HFFc6 (cell line): Measurements from ENCODE around the gene SERPINA3. TPM values are rescaled to one million over a fixed set of nuclear protein-coding genes. Genes with fewer than 3 reads are reported as not detected.
"Not testable (repeated sequence)": the region's sequence is repeated elsewhere in the genome, so short reads cannot be mapped to it uniquely, and the experiment has no call there.

ENCODE experiments used
- DNase-seq: peaks from one replicate; pipeline ENCODE4 v3.0.0-alpha.2; 2018
- H3K27ac Mint-ChIP-seq: 2 replicates; pipeline ENCODE4 v1.8.0; 2020; ENCODE audit warnings: mild to moderate bottlenecking, mixed read lengths
- H3K27me3 Mint-ChIP-seq: 2 replicates; pipeline ENCODE4 v1.8.0; 2021; ENCODE audit warnings: mild to moderate bottlenecking, moderate library complexity, mixed read lengths; ENCODE audit not compliant: insufficient read depth
- H3K36me3 Mint-ChIP-seq: 2 replicates; pipeline ENCODE4 v1.8.0; 2021; ENCODE audit warnings: low read depth, mixed read lengths
- H3K4me1 Mint-ChIP-seq: 2 replicates; pipeline ENCODE4 v1.8.0; 2020; ENCODE audit warnings: low read depth, mixed read lengths
- H3K4me3 Mint-ChIP-seq: 2 replicates; pipeline ENCODE4 v1.8.0; 2020; ENCODE audit warnings: mild to moderate bottlenecking, moderate library complexity, mixed read lengths
- H3K9me3 Mint-ChIP-seq: 2 replicates; pipeline ENCODE4 v1.8.0; 2020; ENCODE audit warnings: mild to moderate bottlenecking, mixed read lengths
- CTCF ChIP-seq: fragments of 200-600 bp; sonication (generic); IDR thresholded peaks from 2 replicates; pipeline ENCODE4 v1.5.0; 2021; ENCODE audit warnings: antibody characterized with exemption, mild to moderate bottlenecking
- total RNA-seq, 6 experiments: library from RNA; stranded (reverse); fragmentation: NEBNext Ultra II Directional; extraction: Animal tissue kit (Norgen Biotek cat#: 25700); gene quantifications; 2 replicates in 1 of 6; 3 replicates in 5 of 6; pipeline ENCODE4 v1.2.3, GENCODE V29; 2021

SERPINA3 gene
- total RNA-seq, 6 experiments from 2014 or later, result not detected

DNA sequence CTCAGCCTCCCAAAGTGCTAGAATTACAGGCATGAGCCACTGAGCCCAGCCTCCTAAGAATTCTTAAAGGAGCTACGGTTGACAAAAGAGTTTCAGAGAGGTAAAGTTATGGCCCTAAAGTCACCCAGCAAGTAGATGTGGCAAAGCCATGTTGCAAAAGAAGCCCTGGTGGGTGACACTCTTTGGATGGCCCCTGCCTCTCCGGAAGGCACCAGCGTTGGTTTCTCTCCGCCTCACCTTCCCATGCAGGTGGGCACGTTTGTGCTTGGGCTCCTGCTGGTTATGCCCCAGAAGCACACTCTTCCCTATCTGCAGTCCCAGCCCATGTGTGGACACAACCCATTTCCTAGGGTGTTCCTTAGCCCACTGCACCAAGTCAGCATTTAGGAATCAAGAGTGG, 9.5 kb upstream of the SERPINA3 start:
- H3K27me3 Mint-ChIP-seq, result peaks cover 2% of the 10 kb centered on the region
- no peaks in the 10 kb centered on the region for H3K4me1 Mint-ChIP-seq
- peaks cover 48% of the 10 kb centered on the region for H3K9me3 Mint-ChIP-seq
- no peaks in the 10 kb centered on the region for H3K36me3 Mint-ChIP-seq
- DNase-seq, result no peak
- H3K27ac Mint-ChIP-seq, result no peak overlapping the region
- TF ChIP-seq CTCF, result no peak
- H3K4me3 Mint-ChIP-seq, result no peak overlapping the region

- DNase-seq, result no peak
- no peaks in the 10 kb centered on the region; the same call in 1 of the 2 replicates for H3K27me3 Mint-ChIP-seq
- H3K36me3 Mint-ChIP-seq, result no peaks in the 10 kb centered on the region
- TF ChIP-seq CTCF, result no peak
- no peaks in the 10 kb centered on the region for H3K4me1 Mint-ChIP-seq
- H3K27ac Mint-ChIP-seq, result no peak overlapping the region
- H3K9me3 Mint-ChIP-seq, result peaks cover 48% of the 10 kb centered on the region
- H3K4me3 Mint-ChIP-seq, result no peak overlapping the region
Observed at GRCh38 chr14:94605361-94605760, 6.8 kb upstream of the SERPINA3 start.

GRCh38 chr14:94608966-94609365, 3.2 kb upstream of the SERPINA3 start:
- H3K27me3 Mint-ChIP-seq, H3K36me3 Mint-ChIP-seq, H3K4me3 Mint-ChIP-seq, H3K27ac Mint-ChIP-seq, H3K4me1 Mint-ChIP-seq, DNase-seq: not testable (repeated sequence)
- H3K9me3 Mint-ChIP-seq, result peaks cover 50% of the 10 kb centered on the region

DNA sequence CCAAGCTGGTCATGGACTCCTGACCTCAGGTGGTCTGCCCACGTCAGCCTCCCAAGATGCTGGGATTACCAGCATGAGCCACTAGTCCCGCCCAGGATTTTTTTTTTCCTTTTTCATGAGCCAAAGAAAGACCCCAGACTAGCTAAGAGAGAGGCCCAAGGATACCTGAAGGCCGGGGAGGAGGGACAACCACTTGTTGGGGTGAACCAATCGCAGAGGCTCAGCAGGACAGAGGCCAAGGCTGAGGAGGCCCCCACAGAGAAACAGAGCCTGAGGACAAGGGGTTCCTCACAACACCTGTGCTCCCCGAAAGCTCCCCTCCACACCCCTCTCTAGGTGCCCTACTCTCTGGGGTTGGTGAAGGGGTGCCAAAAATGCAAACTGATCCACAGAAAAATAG, 1.0 kb upstream of the SERPINA3 start:
- peaks cover 56% of the 10 kb centered on the region for H3K9me3 Mint-ChIP-seq
- no peak for TF ChIP-seq CTCF

GRCh38 chr14:94612580-94613554, 676 bp downstream of the SERPINA3 start:
- H3K36me3 Mint-ChIP-seq, result peaks cover 5% of the 10 kb centered on the region; the same call in 1 of the 2 replicates
- TF ChIP-seq CTCF, result no peak
- DNase-seq, result no peak

More for the DNA sequence above, 1.0 kb upstream of the SERPINA3 start:
- Mint-ChIP-seq H3K4me3 (no peak overlapping the region), H3K27ac (no peak overlapping the region), H3K36me3 (no peaks in the 10 kb centered on the region), H3K4me1 (no peaks in the 10 kb centered on the region), H3K27me3 (peaks cover 4% of the 10 kb centered on the region; the same call in 1 of the 2 replicates)
- no peak for DNase-seq

More at GRCh38 chr14:94612580-94613554, 676 bp downstream of the SERPINA3 start:
- no peaks in the 10 kb centered on the region for H3K4me1 Mint-ChIP-seq
- no peak overlapping the region for H3K4me3 Mint-ChIP-seq
- H3K9me3 Mint-ChIP-seq, result peaks cover 55% of the 10 kb centered on the region
- no peak overlapping the region for H3K27ac Mint-ChIP-seq
- H3K27me3 Mint-ChIP-seq, result peaks cover 6% of the 10 kb centered on the region; the same call in 1 of the 2 replicates
